K562 (cell line): Measurements from ENCODE around the gene ULK1. TPM values are rescaled to one million over a fixed set of nuclear protein-coding genes. Genes with fewer than 3 reads are reported as not detected.

ENCODE experiments used
- ATAC-seq: fragments of 200-7000 bp; cut with Tn5 transposase; 3 replicates; pipeline ENCODE4 v1.9.1; 2020; ENCODE audit warnings: moderate library complexity
- BruUV-seq: library from RNA; stranded (reverse); fragments of 400-500 nt; replicated peaks from 2 replicates; lab custom pipeline; 2021; lab: Mats Ljungman, UMichigan
- CTCF ChIA-PET: fragments of 300-600 bp; formaldehyde crosslinking; extraction: SDS; loops from one replicate; lab custom pipeline; 2021; ENCODE audit warnings: low intra/inter-chr PET ratio; lab: Yijun Ruan, JAX
- POLR2A ChIA-PET: fragments of 300-600, 350-650 bp; sonication (Branson Sonifier 250); formaldehyde crosslinking; extraction: SDS; loops from one replicate; lab custom pipeline; 2021; ENCODE audit warnings: antibody characterized with exemption, inconsistent platforms; lab: Yijun Ruan, JAX
- DNase-seq, 4 experiments: peaks; one replicate each; pipeline versions ENCODE4 v3.0.0 to v3.0.0-alpha.2; 2011 to 2018; ENCODE audit warnings: low spot score in 3 of 4, mixed read lengths in 3 of 4; ENCODE audit errors: extremely low read depth in 1 of 4
- FAIRE-seq: peaks from 2 replicates; lab custom pipeline; 2011; peaks lifted over from hg19 to GRCh38; lab: Jason Lieb, UNC
- H2AFZ ChIP-seq: 2 replicates; pipeline ENCODE4 v1.6.0; 2011; ENCODE audit warnings: low read depth, low read length, control low read depth, inconsistent platforms
- H3K27ac ChIP-seq: fragments of 200-600 bp; 3 replicates; pipeline ENCODE4 v1.8.0; 2011; ENCODE audit warnings: low read depth, mild to moderate bottlenecking, control low read depth, inconsistent platforms, low read length, moderate library complexity, mixed read lengths; ENCODE audit errors: extremely low read depth
- H3K27me3 ChIP-seq, 2 experiments: fragments of 300-600 bp in 1 of 2; 2 replicates in 1 of 2; 3 replicates in 1 of 2; pipeline versions ENCODE4 v1.6.0 to v1.8.0; 2011; ENCODE audit warnings: inconsistent platforms in 2 of 2, low read length in 2 of 2, mild to moderate bottlenecking in 1 of 2, mixed read lengths in 1 of 2, moderate library complexity in 1 of 2; ENCODE audit not compliant: control insufficient read depth in 2 of 2, insufficient read depth in 2 of 2
- H3K36me3 ChIP-seq: fragments of 300-600 bp; 3 replicates; pipeline ENCODE4 v1.8.0; 2011; ENCODE audit warnings: mild to moderate bottlenecking, low read length, inconsistent platforms; ENCODE audit not compliant: control insufficient read depth, insufficient read depth
- H3K4me1 ChIP-seq, 2 experiments: fragments of 200-600 bp in 1 of 2; replicated peaks in 1 of 2; 2 replicates in 1 of 2; 3 replicates in 1 of 2; pipeline versions ENCODE4 v1.5.1 to v1.8.0; 2011; ENCODE audit warnings: inconsistent platforms in 2 of 2, low read length in 2 of 2, mild to moderate bottlenecking in 1 of 2, mixed read lengths in 1 of 2, moderate library complexity in 1 of 2; ENCODE audit not compliant: control insufficient read depth in 2 of 2, insufficient read depth in 2 of 2
- H3K4me2 ChIP-seq: 2 replicates; pipeline ENCODE4 v1.6.1; 2011; ENCODE audit warnings: low read length, control low read depth, inconsistent platforms, mixed read lengths; ENCODE audit not compliant: insufficient read depth
- H3K4me3 ChIP-seq: fragments of 200-600 bp; sonication (generic), shearing (Covaris generic); 2 replicates; pipeline ENCODE4 v1.5.1; 2016; ENCODE audit warnings: control low read depth, inconsistent platforms
- H3K79me2 ChIP-seq: fragments of 200-600 bp; 3 replicates; pipeline ENCODE4 v1.8.0; 2011; ENCODE audit warnings: low read length, inconsistent platforms; ENCODE audit not compliant: control insufficient read depth, insufficient read depth
- H3K9ac ChIP-seq, 2 experiments: 2 replicates each; pipeline versions ENCODE4 v1.6.0 to v1.6.1; 2011; ENCODE audit warnings: low read depth in 2 of 2, low read length in 2 of 2, control low read depth in 1 of 2, inconsistent platforms in 1 of 2, mild to moderate bottlenecking in 1 of 2, mixed read lengths in 1 of 2; ENCODE audit not compliant: insufficient read depth in 1 of 2
- H3K9me1 ChIP-seq: one replicate; pipeline ENCODE4 v1.6.0; 2011; ENCODE audit warnings: inconsistent platforms, mild to moderate bottlenecking, low read length, moderate library complexity; ENCODE audit not compliant: control insufficient read depth, insufficient read depth
- H3K9me3 ChIP-seq: replicated peaks from 2 replicates; pipeline ENCODE4 v1.5.1; 2011; ENCODE audit warnings: low read depth, low read length, inconsistent platforms; ENCODE audit not compliant: control insufficient read depth, insufficient read depth
- H4K20me1 ChIP-seq: replicated peaks from 2 replicates; pipeline ENCODE4 v1.6.1; 2011; ENCODE audit warnings: low read length, inconsistent platforms, mixed read lengths; ENCODE audit not compliant: control insufficient read depth, insufficient read depth
- CREBBP ChIP-seq: IDR thresholded peaks from one replicate; pipeline ENCODE4 v1.6.1; 2012; ENCODE audit warnings: low read depth, mild to moderate bottlenecking, control low read depth, inconsistent platforms, low read length
- DNMT1 ChIP-seq: fragments of 450-650 bp; IDR thresholded peaks from 2 replicates; pipeline ENCODE4 v1.6.1; 2016; ENCODE audit warnings: antibody characterized with exemption, mild to moderate bottlenecking
- E2F4 ChIP-seq: sonication (generic); formaldehyde crosslinking; IDR thresholded peaks from 2 replicates; pipeline ENCODE4 v1.8.0; 2022; ENCODE audit warnings: mild to moderate bottlenecking, low read depth, missing genetic modification reagents
- E2F6 ChIP-seq, 2 experiments: IDR thresholded peaks; 2 replicates each; pipeline ENCODE4 v1.6.1; 2011; ENCODE audit warnings: borderline replicate concordance in 1 of 2, control low read depth in 1 of 2, low read depth in 1 of 2, low read length in 1 of 2, mild to moderate bottlenecking in 1 of 2, mixed read lengths in 1 of 2, moderate library complexity in 1 of 2; ENCODE audit not compliant: insufficient read depth in 1 of 2, insufficient read length in 1 of 2, poor library complexity in 1 of 2, severe bottlenecking in 1 of 2; ENCODE audit errors: extremely low read depth in 1 of 2
- FOXK1 ChIP-seq: sonication (generic); formaldehyde crosslinking; IDR thresholded peaks from 2 replicates; pipeline ENCODE4 v1.8.0; 2022; ENCODE audit warnings: missing genetic modification reagents, mild to moderate bottlenecking, borderline replicate concordance
- NFIC ChIP-seq: fragments of 450-650 bp; IDR thresholded peaks from 2 replicates; pipeline ENCODE4 v1.6.1; 2017; ENCODE audit warnings: mild to moderate bottlenecking, inconsistent platforms
- SRF ChIP-seq, 2 experiments: fragments of 250-450, 450-650 bp in 1 of 2; sonication (Bioruptor Pico) in 1 of 2; sonication (generic) in 1 of 2; formaldehyde crosslinking; IDR thresholded peaks; 2 replicates each; pipeline versions ENCODE4 v1.5.0 to v1.5.1; 2020 to 2022; ENCODE audit warnings: mild to moderate bottlenecking in 1 of 2, missing genetic modification reagents in 1 of 2
- ZEB2 ChIP-seq: fragments of 450-650 bp; IDR thresholded peaks from 2 replicates; pipeline ENCODE4 v1.6.1; 2016
- ZNF609 ChIP-seq: sonication (generic); formaldehyde crosslinking; IDR thresholded peaks from 2 replicates; pipeline ENCODE4 v1.8.1; 2023; ENCODE audit warnings: missing genetic modification reagents, mild to moderate bottlenecking, borderline replicate concordance
- WGBS: fragments of 100-300 bp; shearing (Covaris generic); methylation state at CpG from one replicate; pipeline ENCODE4 v1.1.6; 2016; ENCODE audit warnings: low coverage, mixed read lengths; ENCODE audit not compliant: insufficient coverage; ENCODE audit errors: missing lambda C conversion rate; 5-methylcytosine and 5-hydroxymethylcytosine counted together
- in situ Hi-C: fragments of 300-500 bp; cut with MboI; formaldehyde crosslinking; loops from 4 replicates; pipeline ENCODE4 v1.15.0; 2018; ENCODE audit warnings: inconsistent platforms, mixed read lengths
- intact Hi-C: fragments of 100-400 bp; cut with micrococcal nuclease; formaldehyde crosslinking; loops from 2 replicates; pipeline ENCODE4 v1.14.2; 2022
- polyA plus RNA-seq, 8 experiments: library from polyadenylated mRNA; depleted of rRNA in 4 of 8; stranded (reverse) in 5 of 8; unstranded in 3 of 8; fragments of >200 nt; fragmentation: Nextera tagmentation in 2 of 8; fragmentation: Illumina TruSeq in 1 of 8; extraction: Ambion mirVana in 2 of 8; extraction: Trizol in 1 of 8; gene quantifications; 2 replicates each; pipeline versions ENCODE4 v1.2.1 to v1.2.3, GENCODE V29; 2011 to 2014; ENCODE audit warnings: inconsistent platforms in 1 of 8, missing spikeins in 1 of 8
- total RNA-seq, 7 experiments: library from RNA; depleted of rRNA in 6 of 7; stranded (reverse); fragments of >200 nt in 6 of 7; fragmentation: Illumina TruSeq in 2 of 7; extraction: Trizol in 2 of 7; gene quantifications; 2 replicates each; pipeline versions ENCODE4 v1.2.1 to v1.2.3, GENCODE V29; 2011 to 2021; ENCODE audit warnings: low replicate concordance in 1 of 7

Gene ULK1
- total and polyA plus RNA-seq, 9 of the 15 experiments (the other 6 are each of a cell fraction or from before 2014, with no cell fraction given) = 0.15 to 29.4 (median 2.5) TPM

DNA sequence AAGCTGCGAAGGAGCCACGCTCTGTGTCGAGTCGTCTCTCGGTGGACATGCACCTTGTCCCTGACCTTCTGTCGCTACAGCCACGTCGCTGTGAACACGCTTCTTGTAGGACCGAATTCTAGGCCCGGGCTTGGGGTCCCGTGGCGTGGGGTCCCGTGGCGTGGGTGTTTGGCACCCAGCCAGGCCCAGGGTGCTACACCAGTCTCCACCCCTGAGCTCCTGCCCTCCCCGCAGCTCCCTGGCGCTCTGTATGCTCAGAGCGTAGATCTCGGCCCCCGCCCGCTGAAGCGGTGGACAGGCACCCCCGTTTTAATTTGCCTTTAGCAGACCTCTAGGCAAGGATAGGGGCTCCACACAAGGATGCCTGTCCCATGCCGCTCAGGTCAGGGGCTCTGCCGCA lies 49.8 kb upstream of the ULK1 start:
- no peak for TF ChIP-seq E2F6 (IDR thresholded peaks at IDR 0.05; ENCODE audit: borderline replicate concordance in 1 of 2, extremely low read depth in 1 of 2, insufficient read depth in 1 of 2, insufficient read length in 1 of 2, low read depth in 1 of 2, low read length in 1 of 2, poor library complexity in 1 of 2, severe bottlenecking in 1 of 2)
- peak; percentile 67 for TF ChIP-seq NFIC
- no peak for TF ChIP-seq ZEB2
- TF ChIP-seq E2F4 = no peak
- no peak for TF ChIP-seq CREBBP
- no peak for TF ChIP-seq FOXK1
- TF ChIP-seq DNMT1 = no peak
- no peak for TF ChIP-seq ZNF609 (CRISPR knock-in tag)
- no peak for TF ChIP-seq SRF (CRISPR knock-in tag; IDR thresholded peaks at IDR 0.05)
- Histone ChIP-seq H3K9me3 (no peaks in the 10 kb centered on the region), H3K27me3 (no peaks in the 10 kb centered on the region), H3K4me3 (no peak overlapping the region), H4K20me1 (no peaks in the 10 kb centered on the region), H3K4me2 (no peak overlapping the region), H3K79me2 (no peaks in the 10 kb centered on the region), H3K4me1 (peaks cover 0 to 36% of the 10 kb centered on the region in 2 experiments; a peak in 2 of 5 replicates), H2AFZ (no peak overlapping the region), H3K9ac (no peak overlapping the region), H3K27ac (no peak overlapping the region), H3K36me3 (no peaks in the 10 kb centered on the region), H3K9me1 (no peaks in the 10 kb centered on the region)
- DNase-seq (no peak), ATAC-seq (no peak), FAIRE-seq (no peak)
- in situ Hi-C loops (no loop called here), intact Hi-C loops (no loop called here)
- CTCF ChIA-PET = no interaction called here
- 74% methylated on average over 17 of the region's 25 CpGs for WGBS
- BruUV-seq = no TSS peak
- POLR2A ChIA-PET = interaction anchor here (1.2 kb wide), 1 partner anchor 16 kb away, joined by 3 read pairs; no protein-coding TSS in a partner anchor
